Esophagus squamous epithelium (tissue), 5 donors: Measurements from ENCODE around the gene CNST. TPM values are rescaled to one million over a fixed set of nuclear protein-coding genes. Genes with fewer than 3 reads are reported as not detected.
"Not testable (repeated sequence)": the region's sequence is repeated elsewhere in the genome, so short reads cannot be mapped to it uniquely, and the experiment has no call there.

Experiments
- DNase-seq: peaks from one replicate; lab custom pipeline; 2025; lab: John Stamatoyannopoulos, UW
- H3K27ac ChIP-seq, 4 donors: fragments of 200-600 bp; sonication (generic); one replicate each; pipeline ENCODE4 v1.5.1; 2016 to 2019; ENCODE audit warnings: mild to moderate bottlenecking in 1 of 4
- H3K27me3 ChIP-seq, 4 donors: fragments of 200-600 bp; sonication (generic); 1 replicate in 3 of 4; 2 replicates in 1 of 4; pipeline versions ENCODE4 v1.5.1 to v1.6.0; 2017 to 2021; ENCODE audit warnings: antibody characterized with exemption in 1 of 4
- H3K36me3 ChIP-seq, 3 donors: fragments of 200-600 bp; sonication (generic); one replicate each; pipeline ENCODE4 v1.5.1; 2016 to 2019
- H3K4me1 ChIP-seq, 3 donors: fragments of 200-600 bp; sonication (generic); one replicate each; pipeline ENCODE4 v1.5.1; 2017 to 2019
- H3K4me3 ChIP-seq, 4 donors: fragments of 200-600 bp; sonication (generic); 1 replicate in 3 of 4; 2 replicates in 1 of 4; pipeline ENCODE4 v1.5.1; 2016 to 2019; ENCODE audit warnings: mild to moderate bottlenecking in 2 of 4, moderate library complexity in 1 of 4
- H3K9me3 ChIP-seq, 3 donors: fragments of 200-600 bp; sonication (generic); one replicate each; pipeline ENCODE4 v1.5.1; 2016 to 2019
- CTCF ChIP-seq, 6 experiments: fragments of 450-650 bp in 4 of 6; fragments of 200-600 bp in 2 of 6; sonication (generic) in 2 of 6; IDR thresholded peaks; one replicate each; pipeline ENCODE4 v1.5.1; 2016 to 2019; ENCODE audit warnings: antibody characterized with exemption in 6 of 6, mild to moderate bottlenecking in 4 of 6, moderate library complexity in 4 of 6
- POLR2A ChIP-seq, 4 donors: fragments of 450-650 bp; IDR thresholded peaks; one replicate each; pipeline ENCODE4 v1.6.1; 2017; ENCODE audit warnings: antibody characterized with exemption in 4 of 4, mild to moderate bottlenecking in 4 of 4, moderate library complexity in 3 of 4
- WGBS, 2 donors: methylation state at CpG; one replicate each; pipeline ENCODE4 v1.1.5; 2018; 5-methylcytosine and 5-hydroxymethylcytosine counted together
- intact Hi-C: fragments of 100-400 bp; cut with DNase I; formaldehyde crosslinking; loops from one replicate; pipeline ENCODE4 v1.15.0; 2022
- small RNA-seq, 4 donors: library from RNA; depleted of rRNA; stranded (forward); fragments of <200 nt; gene quantifications; one replicate each; pipeline ENCODE3, GENCODE V24; 2016
- total RNA-seq, 4 donors: library from RNA; depleted of rRNA; stranded (reverse); fragments of >200 nt; gene quantifications; one replicate each; pipeline ENCODE4 v1.1.0, GENCODE V29; 2016
- donor health status: DM: yes; HTN: yes; CAD: no.

CNST gene
- total RNA-seq, 4 donors from 2014 or later: 7.5 to 31.5 (median 12.4) TPM

GRCh38 chr1:246709196-246709595, 142.9 kb downstream of the CNST start:
- Histone ChIP-seq H3K4me3 (no peak overlapping the region), H3K27me3 (peaks cover 0 to 16% (median 0%) of the 10 kb centered on the region in 4 donors), H3K36me3 (no peaks in the 10 kb centered on the region), H3K4me1 (no peaks in the 10 kb centered on the region), H3K9me3 (no peaks in the 10 kb centered on the region), H3K27ac (no peak overlapping the region)
- intact Hi-C loops: no loop called here
- no peak for TF ChIP-seq POLR2A (IDR thresholded peaks at IDR 0.05)
- no peak for TF ChIP-seq CTCF (IDR thresholded peaks at IDR 0.05)
- no peak for DNase-seq
- WGBS, 2 donors: 89 to 93% methylated on average over 4 of the region's 4 CpGs

GRCh38 chr1:246709835-246710234, 143.6 kb downstream of the CNST start:
- Histone ChIP-seq H3K9me3 (no peaks in the 10 kb centered on the region), H3K4me1 (no peaks in the 10 kb centered on the region), H3K27ac (no peak overlapping the region), H3K27me3 (peaks cover 0 to 17% (median 0%) of the 10 kb centered on the region in 4 donors), H3K36me3 (no peaks in the 10 kb centered on the region), H3K4me3 (no peak overlapping the region)
- TF ChIP-seq CTCF (IDR thresholded peaks at IDR 0.05): no peak
- TF ChIP-seq POLR2A (IDR thresholded peaks at IDR 0.05): no peak
- no peak for DNase-seq
- WGBS, 2 donors: 36% methylated on average over 2 of the region's 2 CpGs
- intact Hi-C loops: no loop called here

GRCh38 chr1:246711548-246712003, 145.3 kb downstream of the CNST start:
- Histone ChIP-seq H3K27me3 (peaks cover 0 to 17% (median 0%) of the 10 kb centered on the region in 4 donors), H3K4me1 (no peaks in the 10 kb centered on the region), H3K4me3 (no peak overlapping the region), H3K27ac (no peak overlapping the region), H3K9me3 (no peaks in the 10 kb centered on the region), H3K36me3 (no peaks in the 10 kb centered on the region)
- WGBS, 2 donors: 59 to 65% methylated on average over 2 of the region's 3 CpGs
- intact Hi-C loops: no loop called here
- TF ChIP-seq POLR2A (IDR thresholded peaks at IDR 0.05) (no peak), CTCF (IDR thresholded peaks at IDR 0.05) (no peak)
- DNase-seq: no peak

GRCh38 chr1:246712428-246712827, 146.2 kb downstream of the CNST start:
- intact Hi-C loops, H3K9me3 ChIP-seq, H3K36me3 ChIP-seq, H3K4me3 ChIP-seq, H3K4me1 ChIP-seq, H3K27ac ChIP-seq, DNase-seq: not testable (repeated sequence)
- WGBS, 2 donors: 88 to 93% methylated on average over 4 to 5 of the region's 5 CpGs
- peaks cover 0 to 17% (median 0%) of the 10 kb centered on the region in 4 donors for H3K27me3 ChIP-seq

Small RNA genes lying within 50 kb of the gene (small RNA-seq; reads per million reads assigned to genes)
- 0 reads per million in 4 donors for gene AL356583.2
- gene AL591623.2: 0 reads per million in 4 donors

Other genes starting within 250 kb of the CNST start
- gene SMYD3, start 59.2 kb upstream of the CNST start, total RNA-seq: 10 to 100 TPM in 2 of 4 donors, 1 to 10 TPM in 2; 8.4 to 15.8 (median 11.5) TPM
- gene TFB2M, start 195 bp upstream of the CNST start, total RNA-seq: 10 to 100 TPM in 3 of 4 donors, 1 to 10 TPM in 1; 6.2 to 17.7 (median 12.4) TPM
- 1 to 10 TPM in 3 of 4 donors, under 1 TPM in 1; 0.95 to 8.2 (median 3.8) TPM for gene SCCPDH, start 158.0 kb downstream of the CNST start, total RNA-seq